ENCODE measurements around the gene MAFG. TPM values are rescaled to one million over a fixed set of nuclear protein-coding genes. Genes with fewer than 3 reads are reported as not detected.

MAFG gene
- total RNA-seq, 1 experiment from 2014 or later = 31.4 TPM

GRCh38 chr17:81917565-81918332 is 9.8 kb downstream of the MAFG start, which contains the start of gene SIRT7:
SIRT7 (minus strand) TSS chr17:81918176; CDS start chr17:81918131, 45 bp downstream.
- Histone ChIP-seq H3K79me1 (ENCODE audit: insufficient read depth, low read depth, low read length, poor library complexity, severe bottlenecking) (peaks cover 2% of the 10 kb centered on the region), H2BK15ac (ENCODE audit: low read depth, low read length) (no peak within 1 kb of the TSS), H2BK12ac (ENCODE audit: insufficient read length, low read depth, low read length) (no peak within 1 kb of the TSS), H3K9ac (ENCODE audit: extremely low read depth, insufficient read length, low read length) (peak within 1 kb of the TSS; percentile 6), H2BK20ac (ENCODE audit: low read depth, low read length, poor library complexity, severe bottlenecking) (no peak within 1 kb of the TSS), H3K4me2 (ENCODE audit: insufficient read depth, insufficient read length, low read length) (peak within 1 kb of the TSS; percentile 74), H3K79me2 (ENCODE audit: insufficient read depth, low read length) (peaks cover 7% of the 10 kb centered on the region; the same call in 1 of the 2 replicates), H4K20me1 (ENCODE audit: control insufficient read depth, insufficient read depth, insufficient read length) (no peaks in the 10 kb centered on the region), H3K9me3 (ENCODE audit: control insufficient read depth, low read depth, low read length) (no peaks in the 10 kb centered on the region), H3K4me1 (ENCODE audit: insufficient read depth, low read length) (no peaks in the 10 kb centered on the region), H3K14ac (ENCODE audit: insufficient read depth, low read length) (no peak within 1 kb of the TSS; the same call in 1 of the 2 replicates), H2BK5ac (ENCODE audit: insufficient read length, low read length) (no peak within 1 kb of the TSS), H2AFZ (ENCODE audit: low read length) (no peak within 1 kb of the TSS), H3K18ac (ENCODE audit: insufficient read length, low read depth, low read length) (no peak within 1 kb of the TSS), H2BK120ac (ENCODE audit: low read depth, low read length, poor library complexity, severe bottlenecking) (no peak within 1 kb of the TSS), H4K91ac (ENCODE audit: insufficient read length, low read depth, low read length) (no peak within 1 kb of the TSS), H3K4ac (ENCODE audit: low read depth, low read length) (no peak within 1 kb of the TSS), H4K8ac (replicated peaks; ENCODE audit: insufficient read length, low read depth, low read length) (no peak within 1 kb of the TSS), H4K5ac (ENCODE audit: insufficient read length, low read depth, low read length) (no peak within 1 kb of the TSS), H3K27me3 (ENCODE audit: insufficient read depth, low read length) (no peaks in the 10 kb centered on the region), H3K56ac (ENCODE audit: insufficient read length, low read depth, low read length) (no peak within 1 kb of the TSS), H3K23ac (ENCODE audit: insufficient read length, low read depth, low read length) (no peak within 1 kb of the TSS), H2AK5ac (ENCODE audit: insufficient read length, low read length) (no peak within 1 kb of the TSS), H3K23me2 (ENCODE audit: insufficient read length, low read depth, low read length, poor library complexity, severe bottlenecking) (peaks cover 5% of the 10 kb centered on the region), H3K27ac (ENCODE audit: insufficient read length, low read depth, low read length) (no peak within 1 kb of the TSS), H3T11ph (ENCODE audit: low read length) (no peak within 1 kb of the TSS)
- no CpG with 5 or more reads among the region's 94 CpGs for WGBS (ENCODE audit: extremely low coverage, insufficient read length, low lambda C conversion rate)
- Mint-ChIP-seq H3K36me3 (ENCODE audit: insufficient read depth in 1 of 3, low read depth in 3 of 3) (peaks cover 24 to 62% (median 55%) of the 10 kb centered on the region in 3 experiments; a peak in 6 of 7 replicates), H3K9me3 (no peaks in the 10 kb centered on the region; a peak in 1 of 5 replicates), H3K27me3 (ENCODE audit: low read depth) (no peaks in the 10 kb centered on the region), H3K27ac (peak within 1 kb of the TSS; percentile 75 to 91 (median 88); a peak in 5 of 7 replicates), H3K4me3 (peak within 1 kb of the TSS; percentile 80 to 89), H3K4me1 (peaks cover 17 to 18% of the 10 kb centered on the region in 2 experiments)
- TF ChIP-seq CTCF (conservative IDR thresholded peaks at IDR 0.05) = no peak; the same call in 2 of the 3 replicates
- peak; percentile 93 for DNase-seq

Measured in H9 (cell line).